Smooth muscle cell (in vitro differentiated cells): ENCODE measurements around the gene EPHA7. TPM values are rescaled to one million over a fixed set of nuclear protein-coding genes. Genes with fewer than 3 reads are reported as not detected.

Source experiments
- DNase-seq: peaks from one replicate; lab custom pipeline; 2025; ENCODE audit not compliant: unreplicated experiment; lab: John Stamatoyannopoulos, UW
- H2AFZ ChIP-seq: fragments of 200-600 bp; sonication (generic); 2 replicates; pipeline ENCODE4 v1.6.0; 2016; ENCODE audit warnings: antibody characterized with exemption, low read depth, mild to moderate bottlenecking
- H3F3A ChIP-seq: fragments of 200-600 bp; sonication (generic); 2 replicates; pipeline ENCODE4 v1.6.0; 2017; ENCODE audit warnings: antibody characterized with exemption, low read depth
- H3K27ac ChIP-seq: fragments of 200-600 bp; sonication (generic); 2 replicates; pipeline ENCODE4 v1.5.1; 2016; ENCODE audit warnings: low read depth, mild to moderate bottlenecking
- H3K27me3 ChIP-seq: fragments of 200-600 bp; sonication (generic); 2 replicates; pipeline ENCODE4 v1.6.1; 2016; ENCODE audit warnings: low read depth, mild to moderate bottlenecking
- H3K36me3 ChIP-seq: fragments of 200-600 bp; sonication (generic); 2 replicates; pipeline ENCODE4 v1.5.1; 2016; ENCODE audit warnings: low read depth
- H3K4me1 ChIP-seq: fragments of 200-600 bp; sonication (generic); 2 replicates; pipeline ENCODE4 v1.5.1; 2016; ENCODE audit warnings: low read depth
- H3K4me2 ChIP-seq: fragments of 200-600 bp; sonication (generic); 2 replicates; pipeline ENCODE4 v1.6.0; 2016; ENCODE audit warnings: mild to moderate bottlenecking
- H3K4me3 ChIP-seq: fragments of 200-600 bp; sonication (generic); 2 replicates; pipeline ENCODE4 v1.5.1; 2016; ENCODE audit warnings: mild to moderate bottlenecking
- H3K79me2 ChIP-seq: fragments of 200-600 bp; sonication (generic); 2 replicates; pipeline ENCODE4 v1.6.0; 2016; ENCODE audit warnings: low read depth, mild to moderate bottlenecking
- H3K9ac ChIP-seq: fragments of 200-600 bp; sonication (generic); 2 replicates; pipeline ENCODE4 v1.6.0; 2016; ENCODE audit warnings: low read depth
- H3K9me3 ChIP-seq: fragments of 200-600 bp; sonication (generic); replicated peaks from 2 replicates; pipeline ENCODE4 v1.5.1; 2016; ENCODE audit warnings: low read depth
- H4K20me1 ChIP-seq: fragments of 200-600 bp; sonication (generic); 2 replicates; pipeline ENCODE4 v1.6.0; 2016; ENCODE audit warnings: low read depth
- CTCF ChIP-seq: fragments of 200-600 bp; sonication (generic); IDR thresholded peaks from 2 replicates; pipeline ENCODE4 v1.5.1; 2017; ENCODE audit warnings: borderline replicate concordance, mild to moderate bottlenecking, antibody characterized with exemption; ENCODE audit not compliant: insufficient read depth, poor library complexity, severe bottlenecking
- WGBS: methylation state at CpG from one replicate; pipeline ENCODE4 v1.1.7; 2016; ENCODE audit warnings: low lambda C conversion rate; 5-methylcytosine and 5-hydroxymethylcytosine counted together
- polyA plus RNA-seq: library from polyadenylated mRNA; unstranded; fragments of >200 nt; fragmentation: Nextera tagmentation; extraction: Ambion mirVana; gene quantifications from 2 replicates; pipeline ENCODE4 v1.2.1, GENCODE V29; 2016
- total RNA-seq: library from RNA; depleted of rRNA; stranded (reverse); fragments of >200 nt; gene quantifications from 2 replicates; pipeline ENCODE4 v1.2.3, GENCODE V29; 2014

Gene EPHA7
- total and polyA plus RNA-seq, 2 experiments from 2014 or later = 2.0 to 6.2 TPM

DNA sequence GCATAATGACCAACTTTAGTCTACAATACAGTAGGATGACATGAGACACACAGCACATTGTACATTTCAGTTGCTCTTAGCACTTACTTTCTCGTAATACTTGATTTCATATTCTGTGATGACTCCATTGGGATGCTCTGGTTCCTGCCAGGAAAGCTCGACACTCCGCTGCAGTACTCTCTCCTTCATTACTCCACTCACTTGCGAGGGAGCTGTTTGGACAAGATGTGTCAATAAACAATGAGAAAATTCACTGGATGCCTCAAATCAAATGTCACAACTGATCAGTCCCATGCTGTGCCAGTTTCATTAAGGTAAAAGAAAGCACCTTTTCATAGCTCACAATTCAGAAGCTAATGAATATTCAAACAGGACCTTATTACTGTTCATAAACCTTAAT lies 147.1 kb downstream of the EPHA7 start:
- TF ChIP-seq CTCF = no peak
- H3K9me3 ChIP-seq = no peaks in the 10 kb centered on the region
- H3K9ac ChIP-seq = no peak overlapping the region
- H3K27me3 ChIP-seq = no peaks in the 10 kb centered on the region
- no peak overlapping the region for H2AFZ ChIP-seq
- H3K36me3 ChIP-seq = no peaks in the 10 kb centered on the region
- H3K4me2 ChIP-seq = no peak overlapping the region
- WGBS = 94% methylated on average over 4 of the region's 4 CpGs
- H3K4me3 ChIP-seq = no peak overlapping the region
- H3K27ac ChIP-seq = no peak overlapping the region
- no peaks in the 10 kb centered on the region for H3K4me1 ChIP-seq
- no peaks in the 10 kb centered on the region for H3F3A ChIP-seq
- no peak for DNase-seq
- no peaks in the 10 kb centered on the region for H4K20me1 ChIP-seq
- H3K79me2 ChIP-seq = no peaks in the 10 kb centered on the region

GRCh38 chr6:93266116-93266817 lies 153.1 kb downstream of the EPHA7 start:
- DNase-seq = no peak
- H3K79me2 ChIP-seq = no peaks in the 10 kb centered on the region
- H3K36me3 ChIP-seq = no peaks in the 10 kb centered on the region
- no peak overlapping the region for H3K4me3 ChIP-seq
- H3K27ac ChIP-seq = no peak overlapping the region
- H4K20me1 ChIP-seq = no peaks in the 10 kb centered on the region
- WGBS = 95% methylated on average over 3 of the region's 3 CpGs
- no peaks in the 10 kb centered on the region for H3F3A ChIP-seq
- no peak overlapping the region for H3K4me2 ChIP-seq
- H3K27me3 ChIP-seq = no peaks in the 10 kb centered on the region
- no peaks in the 10 kb centered on the region for H3K9me3 ChIP-seq
- no peak overlapping the region for H2AFZ ChIP-seq
- no peaks in the 10 kb centered on the region for H3K4me1 ChIP-seq
- no peak for TF ChIP-seq CTCF
- H3K9ac ChIP-seq = no peak overlapping the region

DNA sequence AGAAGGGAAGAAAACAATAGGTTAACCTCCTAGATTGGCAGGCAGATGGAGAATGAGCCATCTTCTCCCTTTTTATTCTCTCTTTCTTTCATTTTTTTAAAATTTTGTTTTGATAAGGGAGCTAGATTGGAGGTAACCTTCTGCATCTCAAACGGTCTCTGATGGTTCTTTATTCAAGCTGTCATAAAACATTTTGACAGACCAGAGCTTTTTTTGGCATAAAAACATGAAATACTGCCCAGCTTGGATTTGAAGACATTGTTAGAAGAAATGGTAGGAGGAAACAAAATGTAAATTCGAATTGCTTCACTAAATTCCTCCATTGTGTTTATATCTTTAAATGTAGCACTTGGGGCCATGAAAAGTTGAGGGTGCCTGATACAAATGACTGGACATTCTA lies 158.5 kb downstream of the EPHA7 start:
- DNase-seq = no peak
- TF ChIP-seq CTCF = no peak
- Histone ChIP-seq H3K4me1 (no peaks in the 10 kb centered on the region), H3K4me2 (no peak overlapping the region), H3K9ac (no peak overlapping the region), H3K4me3 (no peak overlapping the region), H2AFZ (no peak overlapping the region), H3K27ac (no peak overlapping the region), H4K20me1 (no peaks in the 10 kb centered on the region), H3K36me3 (no peaks in the 10 kb centered on the region), H3F3A (no peaks in the 10 kb centered on the region), H3K79me2 (no peaks in the 10 kb centered on the region), H3K9me3 (no peaks in the 10 kb centered on the region), H3K27me3 (no peaks in the 10 kb centered on the region)
- WGBS = 86% methylated on average over 2 of the region's 2 CpGs

DNA sequence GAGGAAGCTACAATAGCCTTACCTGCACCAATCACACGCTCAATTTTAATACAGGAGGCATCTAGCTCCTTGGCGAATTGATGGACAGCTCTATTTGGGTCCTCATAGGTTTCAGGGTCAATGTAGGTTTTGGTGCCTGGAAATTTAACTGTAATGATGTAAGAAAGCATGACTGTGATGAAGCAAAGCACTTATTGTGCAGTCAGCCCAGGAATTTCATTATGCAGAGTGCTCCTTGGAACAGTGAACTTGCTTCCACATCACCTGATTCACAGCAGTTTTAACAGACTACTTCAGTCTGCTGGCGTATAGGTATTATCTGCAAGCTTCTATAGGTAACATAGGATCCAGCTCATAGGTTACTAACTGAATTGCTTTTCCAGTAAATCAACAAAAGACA lies 160.0 kb downstream of the EPHA7 start:
- WGBS = 95% methylated on average over 3 of the region's 3 CpGs
- no peaks in the 10 kb centered on the region for H3K36me3 ChIP-seq
- no peak overlapping the region for H3K9ac ChIP-seq
- H3K79me2 ChIP-seq = no peaks in the 10 kb centered on the region
- no peaks in the 10 kb centered on the region for H3K9me3 ChIP-seq
- H3F3A ChIP-seq = no peaks in the 10 kb centered on the region
- H2AFZ ChIP-seq = no peak overlapping the region
- no peaks in the 10 kb centered on the region for H3K4me1 ChIP-seq
- DNase-seq = no peak
- no peaks in the 10 kb centered on the region for H4K20me1 ChIP-seq
- H3K27me3 ChIP-seq = no peaks in the 10 kb centered on the region
- H3K4me3 ChIP-seq = no peak overlapping the region
- H3K27ac ChIP-seq = no peak overlapping the region
- no peak overlapping the region for H3K4me2 ChIP-seq
- TF ChIP-seq CTCF = no peak
